ENCODE measurements around the gene TACC2.

Gene TACC2

DNA sequence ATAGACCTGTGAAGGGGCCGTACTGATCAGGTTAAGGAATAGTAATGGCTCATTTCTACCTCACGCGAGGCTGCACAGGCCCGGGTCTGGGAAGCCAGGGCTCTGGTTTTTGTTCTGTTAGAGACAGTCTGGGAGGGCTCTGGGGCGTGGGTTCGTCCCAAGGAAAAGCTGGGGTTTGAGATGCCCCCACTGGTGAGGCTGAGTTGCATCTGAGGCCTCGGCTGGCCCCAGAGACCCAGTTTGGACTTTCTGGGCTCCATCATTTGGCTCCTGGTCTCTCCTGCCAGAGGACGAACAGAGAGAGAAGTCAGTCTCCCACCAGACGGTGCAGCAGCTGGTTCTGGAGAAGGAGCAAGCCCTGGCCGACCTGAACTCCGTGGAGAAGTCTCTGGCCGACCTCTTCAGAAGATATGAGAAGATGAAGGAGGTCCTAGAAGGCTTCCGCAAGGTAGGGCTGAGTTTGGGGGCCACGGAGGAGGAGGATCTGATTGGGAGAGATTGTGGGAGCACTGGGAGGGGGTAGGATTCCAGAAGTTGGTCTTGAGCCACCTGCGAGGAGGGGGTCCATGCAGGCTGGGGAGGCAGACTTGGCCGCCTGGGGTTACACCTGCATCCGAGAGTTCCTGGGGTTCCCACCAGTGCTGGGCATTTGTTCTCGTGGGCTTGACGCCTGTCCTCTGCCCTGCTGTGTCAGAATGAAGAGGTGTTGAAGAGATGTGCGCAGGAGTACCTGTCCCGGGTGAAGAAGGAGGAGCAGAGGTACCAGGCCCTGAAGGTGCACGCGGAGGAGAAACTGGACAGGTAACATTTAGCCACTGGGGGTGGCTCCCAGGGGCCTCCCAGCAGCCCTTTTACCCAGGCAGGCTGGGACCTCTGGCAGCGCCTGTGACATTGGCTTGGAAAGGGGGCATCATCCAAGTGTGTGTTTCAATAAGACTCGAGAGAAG, 259.7 kb downstream of the TACC2 start:
- no peak for DNase-seq (ENCODE audit: low read depth in 2 of 2)

- DNase-seq (ENCODE audit: low read depth in 2 of 2) = no peak
Observed at GRCh38 chr10:122249303-122249850, 260.4 kb downstream of the TACC2 start.

GRCh38 chr10:122249991-122250750, 261.2 kb downstream of the TACC2 start:
- no peak for DNase-seq (ENCODE audit: low read depth in 2 of 2)

- no peak for DNase-seq (ENCODE audit: low read depth in 2 of 2)
Observed at GRCh38 chr10:122251459-122252255, 262.7 kb downstream of the TACC2 start.

DNA sequence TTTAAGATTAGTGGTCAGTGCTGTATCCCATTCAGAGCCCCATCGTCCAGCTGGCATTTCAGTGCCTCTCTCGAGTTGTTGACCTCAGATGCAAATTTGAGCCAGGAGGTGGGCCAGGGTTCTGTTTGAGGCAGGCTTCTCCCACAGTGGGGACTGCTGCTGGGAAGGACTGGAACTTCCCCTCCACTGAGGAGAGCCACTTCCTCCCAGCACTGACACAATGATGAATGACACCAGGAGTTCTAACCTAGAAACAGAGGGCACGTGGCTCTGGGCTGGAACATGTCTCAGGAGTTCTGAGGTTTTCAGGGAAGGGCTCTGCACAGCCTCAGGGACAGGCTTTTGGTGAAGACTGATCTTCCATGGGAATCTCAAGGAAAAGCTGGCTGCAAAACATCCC, 263.8 kb downstream of the TACC2 start:
- DNase-seq (ENCODE audit: low read depth in 2 of 2) = no peak

GRCh38 chr10:122253605-122254004, 264.6 kb downstream of the TACC2 start:
- no peak for DNase-seq (ENCODE audit: low read depth in 2 of 2)

- no peak for DNase-seq (ENCODE audit: low read depth in 2 of 2)
Observed at GRCh38 chr10:122254831-122255230, 265.9 kb downstream of the TACC2 start.

GRCh38 chr10:122255509-122256301, 266.7 kb downstream of the TACC2 start:
- DNase-seq (ENCODE audit: low read depth in 2 of 2) = no peak

DNA sequence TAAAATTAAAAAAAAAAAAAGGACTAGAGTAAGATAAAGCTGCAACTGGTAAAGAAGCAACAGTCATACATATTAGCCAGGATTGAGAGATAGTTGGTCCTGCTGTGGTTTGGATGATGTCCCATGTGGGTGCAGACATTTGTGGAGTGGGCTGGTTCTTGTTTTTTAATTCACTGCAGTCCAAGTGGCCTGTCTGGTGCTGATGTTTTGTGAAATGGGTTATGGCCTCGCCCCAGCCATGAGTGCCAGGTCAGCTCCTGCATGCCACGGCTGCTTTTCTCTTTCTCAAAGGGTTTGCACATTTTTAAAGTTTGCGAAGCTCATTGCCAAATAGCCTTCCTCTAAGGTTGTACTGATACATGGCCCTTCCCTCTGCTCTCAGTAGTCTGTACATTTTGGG, 268.1 kb downstream of the TACC2 start:
- no peak for DNase-seq (ENCODE audit: low read depth in 2 of 2)

DNA sequence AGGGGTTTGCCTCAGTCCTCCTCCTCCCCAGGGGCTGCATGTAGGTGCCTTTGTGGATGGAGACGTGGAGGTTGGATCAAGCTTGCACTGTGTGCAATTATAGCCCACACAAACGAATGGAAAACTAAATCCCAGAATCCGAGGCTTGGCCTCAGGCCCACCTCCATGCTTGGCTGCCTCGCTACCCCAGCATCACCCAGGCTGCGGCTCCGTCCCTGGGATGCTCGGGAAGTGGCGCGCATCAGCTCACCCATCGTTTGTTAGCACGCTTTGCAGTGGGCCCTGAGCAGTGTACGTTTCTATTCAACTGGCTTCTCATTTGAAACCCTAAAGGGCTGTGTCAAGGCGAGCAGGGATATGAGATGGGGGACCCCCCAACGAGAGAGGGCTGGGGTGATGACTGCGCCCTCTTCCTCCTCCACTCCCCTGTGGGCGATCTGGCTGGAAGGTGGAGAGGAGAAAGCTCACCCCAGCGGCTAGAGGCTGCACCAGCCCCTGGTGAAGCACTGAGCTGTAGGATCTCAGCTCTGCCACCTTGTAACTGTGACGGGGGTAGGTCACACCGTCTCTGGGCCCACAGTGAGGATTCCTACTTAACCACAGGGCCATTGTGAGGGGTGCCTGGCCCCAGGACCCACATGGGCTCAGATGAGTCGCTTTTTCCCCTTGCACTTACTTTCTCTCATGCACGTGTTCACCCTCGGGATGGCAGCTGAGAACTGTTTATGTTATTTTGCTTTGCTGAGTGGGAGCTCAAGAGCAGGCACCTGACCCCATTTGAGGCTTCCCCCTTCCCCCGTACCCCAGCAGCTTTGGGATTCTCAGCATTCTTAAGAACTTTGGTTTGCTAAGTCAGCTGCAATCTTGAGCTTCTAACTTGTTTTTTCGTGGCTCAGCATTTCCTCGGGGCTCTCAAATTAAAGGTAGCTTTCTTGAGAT, 269.4 kb downstream of the TACC2 start:
- DNase-seq (ENCODE audit: low read depth in 2 of 2) = no peak

GRCh38 chr10:122259075-122259466, 270.1 kb downstream of the TACC2 start:
- no peak for DNase-seq (ENCODE audit: low read depth in 2 of 2)

DNA sequence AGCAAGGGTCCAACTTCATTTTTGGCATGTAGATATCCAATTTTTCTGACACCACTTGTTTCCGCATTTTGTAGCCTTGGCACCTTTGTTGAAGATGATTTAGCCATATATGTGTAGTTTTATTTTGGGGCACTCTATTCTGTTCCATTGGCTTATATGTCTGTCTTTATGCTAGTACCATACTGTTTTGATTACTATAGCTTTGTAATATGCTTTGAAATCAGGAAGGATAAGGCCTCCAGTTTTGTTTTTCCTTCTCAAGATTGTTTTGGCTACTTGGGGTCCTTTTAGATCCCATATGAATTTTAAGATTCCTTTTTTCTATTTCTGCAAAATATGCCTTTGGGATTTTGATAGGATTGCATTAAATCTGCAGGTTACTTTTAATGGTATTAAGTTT, 272.6 kb downstream of the TACC2 start:
- DNase-seq (ENCODE audit: low read depth in 2 of 2) = no peak

DNA sequence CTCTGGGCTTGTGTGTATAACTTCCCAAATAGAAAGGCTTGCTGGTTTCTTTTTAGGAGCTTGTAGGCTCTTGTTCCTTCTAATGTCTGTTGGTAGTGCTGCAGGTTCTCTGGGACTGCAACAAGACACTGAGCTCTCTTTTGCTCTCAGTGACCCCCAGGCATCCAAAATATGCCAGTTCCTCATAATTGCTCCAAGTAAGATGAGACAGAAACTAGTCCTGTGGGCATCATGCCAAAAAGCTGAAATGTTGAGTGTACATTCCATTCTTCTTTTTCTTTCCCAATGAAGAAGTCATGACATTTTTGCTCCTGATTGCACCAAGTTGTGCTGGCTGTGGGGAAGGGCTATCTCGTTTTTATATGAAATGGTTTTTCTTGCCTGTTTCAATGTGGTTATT, 275.0 kb downstream of the TACC2 start:
- no peak for DNase-seq (ENCODE audit: low read depth in 2 of 2)

GRCh38 chr10:122264436-122264835, 275.5 kb downstream of the TACC2 start:
- DNase-seq (ENCODE audit: low read depth in 2 of 2) = no peak

- no peak for DNase-seq (ENCODE audit: low read depth in 2 of 2)
Observed at GRCh38 chr10:122264931-122265330, 276.0 kb downstream of the TACC2 start.

GRCh38 chr10:122265896-122266295, 276.9 kb downstream of the TACC2 start:
- DNase-seq (ENCODE audit: low read depth in 2 of 2) = no peak

DNA sequence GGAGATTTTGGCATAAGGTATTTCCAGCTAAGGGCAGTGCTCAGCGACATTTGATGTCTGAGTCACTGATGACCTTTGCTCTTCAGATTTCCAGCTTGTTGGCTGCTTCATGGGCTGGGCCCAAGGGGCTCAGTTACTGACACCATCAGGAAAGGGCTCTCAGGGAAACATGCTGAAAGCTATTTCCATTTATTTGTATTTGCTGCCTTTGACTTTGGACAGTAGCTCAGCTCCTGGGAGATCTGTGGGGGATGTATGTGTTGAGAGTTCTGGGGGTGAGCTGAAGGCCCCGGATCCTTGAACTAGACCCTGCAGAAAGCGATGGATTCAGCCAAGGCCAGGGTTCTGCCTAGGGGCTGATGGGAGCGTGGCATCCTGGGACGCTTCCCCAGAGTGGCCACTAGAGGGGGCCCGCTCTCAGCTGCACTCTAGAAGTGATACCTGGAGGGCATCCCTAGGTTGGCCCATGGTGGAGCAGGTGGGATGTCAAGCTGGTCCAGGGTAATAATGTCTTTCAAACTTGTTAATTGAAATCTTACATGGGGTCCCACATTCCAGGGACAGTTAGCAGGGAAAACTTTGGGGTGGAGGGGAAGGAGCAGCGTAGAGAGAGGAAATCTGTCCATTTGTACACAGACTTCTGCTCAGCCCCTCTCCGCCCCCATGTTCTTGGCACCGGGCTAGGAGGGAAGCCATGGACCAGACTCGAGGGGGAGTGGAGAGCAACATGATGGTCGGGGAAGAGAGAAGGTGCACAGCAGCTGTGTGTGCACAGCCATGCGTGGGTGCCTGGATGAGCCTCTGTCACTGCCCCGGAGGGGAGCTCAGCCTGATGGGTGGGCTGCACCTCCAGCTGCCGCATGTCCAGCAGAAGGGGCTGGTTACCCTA, 279.1 kb downstream of the TACC2 start:
- peak in 1 of 2 donors; percentile 25 for DNase-seq (ENCODE audit: low read depth in 2 of 2)

DNA sequence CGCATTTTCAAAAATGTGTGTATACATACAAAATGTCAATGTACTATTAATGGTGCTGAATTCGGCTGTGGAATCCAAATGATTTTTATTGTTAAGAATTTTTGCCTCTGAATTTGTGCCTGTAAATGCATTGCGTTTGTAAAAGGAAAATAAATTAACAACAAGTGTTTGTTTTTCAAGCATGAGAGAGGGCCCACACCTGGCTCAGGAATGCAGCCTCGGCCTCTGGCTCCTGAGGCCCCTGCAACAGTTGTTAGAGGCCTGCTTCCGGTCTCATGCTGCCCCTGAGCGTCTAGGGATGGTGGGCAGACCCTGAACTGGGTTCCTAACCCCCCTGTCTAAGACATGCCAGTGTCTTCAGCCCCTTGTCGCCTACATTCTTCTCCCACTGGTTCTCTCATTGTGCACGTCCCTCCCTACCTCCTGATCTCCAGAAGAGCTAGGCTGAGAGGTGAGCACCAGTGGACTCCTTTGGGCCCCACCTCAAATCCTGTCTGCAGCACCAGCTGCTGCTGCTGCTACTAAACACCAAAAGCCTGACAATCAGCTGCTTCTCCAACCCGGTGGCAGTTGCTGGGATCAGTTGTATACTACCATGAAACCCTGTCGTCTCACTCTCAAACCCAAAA, 280.2 kb downstream of the TACC2 start:
- DNase-seq (ENCODE audit: low read depth in 2 of 2) = no peak

Data from stimulated activated CD8-positive, alpha-beta memory T cell treated with anti-CD3 and anti-CD28 coated beads, Interleukin-15, amount 100 ng/mL, for 48 hours (primary cell).